Measurements from ENCODE around the gene PRKCZ.

The PRKCZ gene

GRCh38 chr1:2099886-2100779 lies 49.9 kb downstream of the PRKCZ start:
- H3K27me3 ChIP-seq (ENCODE audit: insufficient read depth, poor library complexity, severe bottlenecking): no peaks in the 10 kb centered on the region
- no peak overlapping the region for H3K4me3 ChIP-seq (ENCODE audit: severe bottlenecking)

GRCh38 chr1:2100780-2101108 lies 50.5 kb downstream of the PRKCZ start:
- no peak for TF ChIP-seq CTCF (IDR thresholded peaks at IDR 0.05; ENCODE audit: poor library complexity, severe bottlenecking)
- Histone ChIP-seq H3K36me3 (ENCODE audit: low read depth) (no peaks in the 10 kb centered on the region), H3K27ac (ENCODE audit: poor library complexity, severe bottlenecking) (no peak overlapping the region), H3K4me3 (ENCODE audit: severe bottlenecking) (no peak overlapping the region), H3K9me3 (ENCODE audit: severe bottlenecking) (peaks cover 8% of the 10 kb centered on the region), H3K27me3 (ENCODE audit: insufficient read depth, poor library complexity, severe bottlenecking) (no peaks in the 10 kb centered on the region), H3K4me1 (ENCODE audit: insufficient read depth, poor library complexity, severe bottlenecking) (no peaks in the 10 kb centered on the region)
- ATAC-seq (ENCODE audit: low read depth) (no peak), DNase-seq (ENCODE audit: low spot score) (no peak)

More at GRCh38 chr1:2099886-2100779, 49.9 kb downstream of the PRKCZ start:
- Histone ChIP-seq H3K4me1 (ENCODE audit: insufficient read depth, poor library complexity, severe bottlenecking) (no peaks in the 10 kb centered on the region), H3K36me3 (ENCODE audit: low read depth) (no peaks in the 10 kb centered on the region), H3K27ac (ENCODE audit: poor library complexity, severe bottlenecking) (no peak overlapping the region), H3K9me3 (ENCODE audit: severe bottlenecking) (peaks cover 11% of the 10 kb centered on the region)
- DNase-seq (ENCODE audit: low spot score) (peak; percentile 51), ATAC-seq (ENCODE audit: low read depth) (no peak)
- no peak for TF ChIP-seq CTCF (IDR thresholded peaks at IDR 0.05; ENCODE audit: poor library complexity, severe bottlenecking)

- Histone ChIP-seq H3K27ac (ENCODE audit: poor library complexity, severe bottlenecking) (no peak overlapping the region), H3K4me3 (ENCODE audit: severe bottlenecking) (no peak overlapping the region), H3K27me3 (ENCODE audit: insufficient read depth, poor library complexity, severe bottlenecking) (no peaks in the 10 kb centered on the region), H3K36me3 (ENCODE audit: low read depth) (no peaks in the 10 kb centered on the region), H3K9me3 (ENCODE audit: severe bottlenecking) (peaks cover 8% of the 10 kb centered on the region), H3K4me1 (ENCODE audit: insufficient read depth, poor library complexity, severe bottlenecking) (no peaks in the 10 kb centered on the region)
- TF ChIP-seq CTCF (IDR thresholded peaks at IDR 0.05; ENCODE audit: poor library complexity, severe bottlenecking): no peak
- ATAC-seq (ENCODE audit: low read depth): no peak
- no peak for DNase-seq (ENCODE audit: low spot score)
Measured at GRCh38 chr1:2101531-2101930, 51.3 kb downstream of the PRKCZ start.

- no peaks in the 10 kb centered on the region for H3K36me3 ChIP-seq (ENCODE audit: low read depth)
- DNase-seq (ENCODE audit: low spot score): no peak
- TF ChIP-seq CTCF (IDR thresholded peaks at IDR 0.05; ENCODE audit: poor library complexity, severe bottlenecking): no peak
- H3K27ac ChIP-seq (ENCODE audit: poor library complexity, severe bottlenecking): no peak overlapping the region
- H3K9me3 ChIP-seq (ENCODE audit: severe bottlenecking): peaks cover 4% of the 10 kb centered on the region
- ATAC-seq (ENCODE audit: low read depth): no peak
- no peak overlapping the region for H3K4me3 ChIP-seq (ENCODE audit: severe bottlenecking)
- no peaks in the 10 kb centered on the region for H3K4me1 ChIP-seq (ENCODE audit: insufficient read depth, poor library complexity, severe bottlenecking)
- H3K27me3 ChIP-seq (ENCODE audit: insufficient read depth, poor library complexity, severe bottlenecking): no peaks in the 10 kb centered on the region
Measured at GRCh38 chr1:2101946-2102345, 51.7 kb downstream of the PRKCZ start.

GRCh38 chr1:2102753-2103152 lies 52.5 kb downstream of the PRKCZ start:
- TF ChIP-seq CTCF (IDR thresholded peaks at IDR 0.05; ENCODE audit: poor library complexity, severe bottlenecking): no peak
- H3K27ac ChIP-seq (ENCODE audit: poor library complexity, severe bottlenecking): no peak overlapping the region
- no peaks in the 10 kb centered on the region for H3K9me3 ChIP-seq (ENCODE audit: severe bottlenecking)

More at GRCh38 chr1:2102753-2103152, 52.5 kb downstream of the PRKCZ start:
- H3K4me3 ChIP-seq (ENCODE audit: severe bottlenecking): no peak overlapping the region
- H3K27me3 ChIP-seq (ENCODE audit: insufficient read depth, poor library complexity, severe bottlenecking): no peaks in the 10 kb centered on the region
- ATAC-seq (ENCODE audit: low read depth) (no peak), DNase-seq (ENCODE audit: low spot score) (peak; percentile 22)
- no peaks in the 10 kb centered on the region for H3K4me1 ChIP-seq (ENCODE audit: insufficient read depth, poor library complexity, severe bottlenecking)
- no peaks in the 10 kb centered on the region for H3K36me3 ChIP-seq (ENCODE audit: low read depth)
